GM21367 (cell line): Measurements from ENCODE around the gene ABCC3.

Source experiments
- ATAC-seq: cut with Tn5 transposase; IDR thresholded peaks from one replicate; pipeline ENCODE4 v1.9.1; 2021; ENCODE audit not compliant: unreplicated experiment

The ABCC3 gene

GRCh38 chr17:50634224-50634914, at the start of gene ABCC3:
Gene ABCC3 (plus strand): TSS chr17:50634881. CDS start chr17:50634937, 56 bp downstream.
- no peak for ATAC-seq

DNA sequence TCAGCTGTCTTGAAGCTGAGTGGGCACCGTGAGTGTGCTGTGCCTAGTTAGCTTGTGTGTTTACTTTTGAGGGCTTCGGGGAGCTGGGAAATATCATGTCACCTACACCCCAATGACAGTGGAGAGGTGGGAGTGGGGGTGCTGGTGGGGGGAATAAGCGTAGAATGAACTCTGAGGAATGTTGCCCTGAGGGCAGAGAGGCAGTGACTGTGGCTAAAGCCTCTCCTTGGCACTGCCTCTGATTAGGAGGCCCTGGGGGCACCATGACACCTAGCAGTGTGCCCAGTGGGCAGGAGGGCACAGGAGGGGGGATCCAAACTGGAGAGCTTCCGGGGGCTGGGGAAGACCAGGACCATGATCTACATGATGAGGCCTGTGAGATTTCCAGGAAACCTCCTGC, 49.3 kb upstream of the ABCC3 start:
- no peak for ATAC-seq

DNA sequence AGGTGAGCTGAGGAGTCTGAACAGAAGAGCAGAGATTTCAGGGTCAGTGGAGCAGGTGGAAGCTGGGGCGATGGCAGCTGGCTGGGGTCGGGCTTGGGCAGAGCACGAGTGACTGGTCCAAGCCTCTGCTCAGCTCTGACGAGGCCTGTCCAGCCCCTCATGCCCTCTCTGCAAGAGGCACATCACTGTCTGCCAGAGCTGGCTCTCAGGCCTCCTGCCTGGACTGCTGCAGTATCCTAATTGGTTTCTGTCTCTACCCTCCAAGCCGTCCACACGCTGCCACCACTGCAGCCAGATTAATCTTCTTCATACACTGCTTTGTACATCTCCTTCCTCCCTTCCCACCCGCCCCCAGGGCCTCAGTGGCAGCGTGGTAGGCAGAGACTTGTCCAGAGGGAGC, 48.8 kb upstream of the ABCC3 start:
- ATAC-seq, result no peak

DNA sequence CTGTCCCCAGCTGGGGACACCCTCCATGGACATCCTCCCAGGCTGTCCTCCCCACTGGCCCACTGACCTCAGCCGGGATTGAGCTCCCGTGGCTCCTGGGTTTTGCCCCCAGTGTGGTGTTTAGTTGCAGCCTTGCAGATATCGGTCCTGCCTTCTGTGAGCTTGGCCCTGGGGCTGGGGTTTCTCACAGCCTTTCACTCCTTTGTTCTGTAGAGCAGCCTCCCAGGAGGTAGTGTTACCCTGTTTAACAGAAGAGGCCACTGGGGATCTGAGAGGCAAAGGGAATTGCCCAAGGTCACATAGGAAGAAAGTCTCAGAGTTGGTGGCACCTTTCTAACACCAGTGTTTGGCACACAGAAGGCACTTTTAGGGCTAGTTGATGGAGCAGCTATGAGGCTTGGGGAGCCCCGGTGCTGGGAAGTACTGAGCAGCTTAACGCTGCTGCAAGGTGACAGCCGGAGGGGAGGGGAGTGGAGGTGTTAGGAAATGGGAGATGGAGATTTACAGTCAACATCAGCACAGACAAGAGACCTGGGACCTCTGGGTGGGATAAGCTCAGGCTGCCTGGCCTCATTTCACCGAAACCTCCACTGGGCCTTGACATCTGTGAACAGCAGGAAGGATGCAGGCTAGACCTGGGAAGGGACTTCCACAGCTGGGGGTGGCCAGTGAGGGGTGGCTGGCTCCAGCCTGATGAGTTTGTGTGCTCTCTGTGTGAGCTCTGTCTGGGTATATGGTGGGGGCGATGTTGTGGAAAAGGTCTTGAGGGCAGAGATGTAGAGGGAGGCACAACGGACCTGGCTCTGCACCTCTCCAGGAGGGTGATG, 48.0 kb upstream of the ABCC3 start:
- no peak for ATAC-seq

DNA sequence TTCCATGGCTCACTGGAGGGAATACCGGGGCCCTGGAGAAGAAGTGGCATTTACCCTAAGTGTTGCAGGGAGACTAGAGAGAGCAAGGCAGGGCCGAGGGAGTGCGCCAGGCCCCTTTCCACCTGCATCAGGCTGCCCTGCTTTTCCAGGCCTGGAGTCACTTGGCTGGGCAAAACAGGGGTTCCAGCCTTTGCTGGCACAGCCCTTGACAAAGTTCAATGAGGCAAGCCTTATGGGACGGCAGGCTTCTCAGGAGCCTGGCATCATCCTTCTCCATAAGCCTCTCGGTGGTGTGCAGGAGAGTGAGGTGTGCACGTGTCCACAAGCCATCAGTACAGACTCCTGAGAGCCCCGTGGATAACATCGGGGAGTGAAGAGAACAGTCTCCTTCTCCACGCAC, 47.1 kb upstream of the ABCC3 start:
- no peak for ATAC-seq

- ATAC-seq, result no peak
Measured at GRCh38 chr17:50588391-50589049, 46.2 kb upstream of the ABCC3 start.

DNA sequence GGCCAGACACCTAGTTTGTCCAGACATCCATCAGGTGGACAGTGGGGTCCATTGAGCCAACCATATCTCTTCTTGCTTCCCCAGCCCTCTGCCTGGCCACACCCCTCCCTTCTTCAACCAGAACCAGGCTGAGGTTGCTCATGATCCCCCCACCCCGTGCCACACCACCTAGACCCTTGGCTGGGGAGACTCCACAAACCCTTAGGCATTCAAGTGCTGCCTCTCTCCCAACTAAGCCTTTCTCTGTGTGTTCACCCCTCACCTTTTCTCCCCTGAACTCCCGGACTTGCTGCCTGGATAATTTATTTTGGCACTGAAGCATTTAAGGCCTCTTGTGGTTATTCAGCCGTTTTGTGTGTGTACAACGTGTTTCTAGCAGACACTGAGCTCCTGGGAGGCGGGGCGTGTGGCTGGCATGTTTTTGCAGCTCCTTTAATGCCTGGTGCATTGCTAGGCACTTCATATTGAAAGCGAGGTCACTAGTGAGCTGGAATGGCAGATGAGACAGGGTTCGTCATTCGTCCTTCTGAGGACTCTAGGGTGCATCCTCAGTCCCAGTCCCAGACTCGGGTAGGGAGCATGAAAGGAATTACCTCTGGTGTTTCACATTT, 45.5 kb upstream of the ABCC3 start:
- no peak for ATAC-seq

DNA sequence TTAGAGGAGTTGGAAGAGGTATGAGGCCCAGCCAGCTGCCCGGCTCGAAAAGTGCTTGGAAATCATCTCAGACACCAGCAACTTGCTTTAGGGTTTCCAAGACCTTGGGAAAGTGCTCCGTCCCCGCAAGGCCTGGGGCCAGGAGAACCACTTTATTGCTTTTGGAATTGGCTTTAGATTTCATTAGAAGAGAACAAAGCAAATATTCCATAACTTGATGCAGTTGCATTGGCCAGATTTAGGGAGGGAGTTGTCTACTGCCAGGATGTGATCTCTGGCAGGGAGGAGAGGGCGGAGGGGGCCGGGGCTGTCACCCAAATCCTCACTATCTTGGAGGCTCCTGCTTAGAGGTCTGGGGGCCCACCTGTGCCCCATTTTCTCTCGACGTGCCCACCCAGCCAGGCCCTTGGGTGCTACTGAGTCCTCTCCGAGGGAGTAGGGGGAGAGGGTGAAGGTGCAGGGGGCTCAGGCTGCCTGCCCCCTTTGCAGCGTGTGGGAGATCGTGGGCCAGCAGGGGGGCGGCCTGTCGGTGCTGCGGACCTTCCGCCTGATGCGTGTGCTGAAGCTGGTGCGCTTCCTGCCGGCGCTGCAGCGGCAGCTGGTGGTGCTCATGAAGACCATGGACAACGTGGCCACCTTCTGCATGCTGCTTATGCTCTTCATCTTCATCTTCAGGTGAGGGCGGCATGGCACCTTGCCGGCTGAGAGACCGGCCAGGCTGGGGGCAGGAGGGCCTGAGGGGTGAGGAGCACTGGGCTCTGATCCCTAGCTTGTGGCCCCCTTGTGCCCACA, 43.5 kb upstream of the ABCC3 start:
- ATAC-seq, result no peak

- ATAC-seq, result no peak
Measured at GRCh38 chr17:50593321-50593720, 41.4 kb upstream of the ABCC3 start.

GRCh38 chr17:50594128-50594823, 40.4 kb upstream of the ABCC3 start:
- no peak for ATAC-seq

DNA sequence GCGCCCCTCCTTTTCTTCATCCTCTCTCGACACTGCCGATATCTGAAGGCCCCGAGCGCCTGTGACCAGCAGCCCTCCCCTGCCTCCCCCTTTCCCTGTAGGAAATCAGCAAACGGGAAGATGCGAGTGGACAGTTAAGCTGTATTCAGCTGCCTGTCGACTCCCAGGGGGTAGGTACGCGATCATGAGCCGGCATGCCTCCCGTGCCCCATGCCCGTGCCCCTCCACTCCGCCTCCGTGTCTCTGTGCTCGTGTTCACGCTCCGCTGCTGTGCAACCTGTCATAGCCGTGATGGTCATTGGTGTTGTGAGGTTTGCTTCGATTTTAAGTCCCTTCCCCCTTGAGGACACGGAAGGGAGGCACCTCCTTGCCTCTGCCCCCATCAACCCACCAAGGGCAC, 39.8 kb upstream of the ABCC3 start:
- ATAC-seq, result no peak

DNA sequence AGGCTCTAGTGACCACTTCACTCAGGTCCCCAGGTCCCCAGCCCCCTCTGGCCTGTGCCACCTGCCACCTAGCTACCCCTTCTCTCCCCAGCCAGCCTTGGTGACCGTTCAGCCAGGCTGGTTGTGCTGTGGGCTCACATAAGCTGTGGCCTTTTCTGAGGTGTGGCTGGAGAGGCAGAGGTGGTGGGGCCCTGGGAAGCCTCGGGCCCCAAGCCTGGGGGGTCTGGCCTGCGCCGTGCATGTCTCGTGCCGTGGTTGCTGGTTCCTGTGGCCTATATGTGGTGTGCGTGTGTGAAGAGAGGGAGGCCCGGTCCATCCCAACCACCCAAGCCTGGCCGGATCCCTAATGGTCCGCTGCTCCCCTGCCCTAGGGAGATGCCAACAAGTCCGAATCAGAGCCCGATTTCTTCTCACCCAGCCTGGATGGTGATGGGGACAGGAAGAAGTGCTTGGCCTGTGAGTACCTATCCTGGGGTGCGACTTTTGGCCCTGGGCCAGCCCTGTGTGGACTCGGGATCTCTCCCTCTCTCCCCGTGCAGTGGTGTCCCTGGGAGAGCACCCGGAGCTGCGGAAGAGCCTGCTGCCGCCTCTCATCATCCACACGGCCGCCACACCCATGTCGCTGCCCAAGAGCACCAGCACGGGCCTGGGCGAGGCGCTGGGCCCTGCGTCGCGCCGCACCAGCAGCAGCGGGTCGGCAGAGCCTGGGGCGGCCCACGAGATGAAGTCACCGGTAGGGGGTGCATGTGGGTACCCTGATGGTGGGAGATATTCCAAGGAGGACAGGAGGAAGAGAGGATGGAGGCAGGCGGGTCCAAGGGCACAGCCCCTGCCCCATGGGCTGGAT, 38.3 kb upstream of the ABCC3 start:
- ATAC-seq, result no peak

GRCh38 chr17:50598487-50598886, 36.2 kb upstream of the ABCC3 start:
- no peak for ATAC-seq

- ATAC-seq, result no peak
Measured at GRCh38 chr17:50599606-50600005, 35.1 kb upstream of the ABCC3 start.

DNA sequence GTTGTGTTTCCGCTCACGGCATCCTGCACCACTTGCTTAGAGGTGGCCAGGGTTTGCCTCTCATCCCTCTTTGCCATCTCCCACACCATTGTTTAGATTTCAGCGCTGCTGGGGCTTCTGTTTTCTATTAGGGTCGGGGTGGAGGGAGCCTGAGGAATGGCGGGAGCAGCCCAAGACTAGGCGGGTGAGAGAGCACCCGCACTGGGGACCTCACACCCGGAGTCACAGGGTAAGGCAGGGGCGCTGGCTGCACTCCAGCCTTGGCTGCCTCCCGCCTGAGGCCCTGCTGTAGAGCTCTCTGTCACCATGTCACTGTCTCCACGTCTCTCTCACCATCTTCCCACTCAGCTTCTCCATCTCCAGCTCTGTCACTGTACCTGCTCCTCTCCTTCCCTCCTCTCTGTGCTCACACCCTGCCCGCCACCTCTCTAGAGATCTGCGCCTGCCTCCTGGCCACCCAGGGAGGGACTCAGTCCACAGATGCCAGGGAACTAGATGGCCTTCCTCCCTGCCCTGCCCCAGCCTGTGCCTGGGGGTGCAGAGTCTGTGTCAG, 32.8 kb upstream of the ABCC3 start:
- ATAC-seq, result no peak

DNA sequence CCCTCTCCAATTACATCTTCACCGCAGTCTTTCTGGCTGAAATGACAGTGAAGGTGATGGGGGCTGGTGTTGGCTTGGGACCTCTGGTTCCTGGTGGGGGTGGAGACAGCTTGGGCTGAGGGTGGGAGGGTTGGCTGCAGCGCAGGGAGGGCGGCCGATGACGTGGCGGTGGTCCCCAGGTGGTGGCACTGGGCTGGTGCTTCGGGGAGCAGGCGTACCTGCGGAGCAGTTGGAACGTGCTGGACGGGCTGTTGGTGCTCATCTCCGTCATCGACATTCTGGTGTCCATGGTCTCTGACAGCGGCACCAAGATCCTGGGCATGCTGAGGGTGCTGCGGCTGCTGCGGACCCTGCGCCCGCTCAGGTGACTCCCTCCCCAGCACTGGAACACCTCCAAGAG, 31.8 kb upstream of the ABCC3 start:
- no peak for ATAC-seq

- ATAC-seq, result no peak
Measured at GRCh38 chr17:50603340-50603739, 31.3 kb upstream of the ABCC3 start.

GRCh38 chr17:50604513-50604912, 30.2 kb upstream of the ABCC3 start:
- no peak for ATAC-seq

DNA sequence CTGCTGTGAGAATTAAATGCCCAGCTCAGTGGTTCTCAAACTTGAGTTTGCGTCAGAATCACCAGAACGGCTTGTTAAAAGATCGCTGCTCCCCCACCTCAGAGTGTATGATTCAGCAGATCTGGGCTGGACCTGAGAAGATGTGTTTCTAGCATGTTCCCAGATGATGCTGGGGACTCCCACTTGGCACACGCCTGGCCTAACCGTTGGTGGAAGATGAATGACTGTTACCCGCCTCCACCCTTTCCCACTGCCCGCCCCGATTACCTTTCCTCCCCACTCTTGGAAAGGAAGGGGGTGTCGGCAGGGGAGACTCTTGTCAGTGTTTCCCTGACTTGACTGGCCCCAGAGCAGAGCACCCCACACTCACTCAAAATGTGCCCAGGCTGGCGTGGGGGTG, 29.3 kb upstream of the ABCC3 start:
- no peak for ATAC-seq
